ENCODE measurements around the gene PALLD. TPM values are rescaled to one million over a fixed set of nuclear protein-coding genes. Genes with fewer than 3 reads are reported as not detected.

PALLD gene
- total RNA-seq, 1 experiment from 2014 or later, result 18.3 TPM

DNA sequence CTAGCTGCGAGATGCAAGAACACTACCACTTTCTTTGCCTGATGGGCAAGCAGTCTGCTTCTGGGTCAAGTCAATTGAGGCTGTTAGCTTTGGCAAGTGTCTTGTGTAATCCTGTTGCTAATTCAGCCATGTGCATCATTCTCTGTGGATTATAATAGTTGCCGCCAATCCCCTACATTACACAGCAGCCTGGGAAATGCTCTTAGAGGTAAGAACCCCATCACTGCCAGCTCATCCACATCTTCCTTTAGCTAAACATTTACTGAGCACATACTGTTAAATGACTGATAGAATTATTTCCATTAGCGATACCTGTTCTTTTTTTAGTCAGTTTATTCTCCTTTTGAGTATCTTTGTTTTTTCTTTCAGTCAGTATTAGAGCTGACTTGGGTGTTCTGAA, 397.0 kb downstream of the PALLD start:
- no peak overlapping the region for H3K4me2 ChIP-seq (ENCODE audit: insufficient read depth, insufficient read length, low read length)
- H3K9ac ChIP-seq (ENCODE audit: extremely low read depth, insufficient read length, low read length), result no peak overlapping the region
- H4K8ac ChIP-seq (replicated peaks; ENCODE audit: insufficient read length, low read depth, low read length), result no peak overlapping the region
- H4K20me1 ChIP-seq (ENCODE audit: control insufficient read depth, insufficient read depth, insufficient read length), result no peaks in the 10 kb centered on the region
- no peak overlapping the region for H3K18ac ChIP-seq (ENCODE audit: insufficient read length, low read depth, low read length)
- H3K4ac ChIP-seq (ENCODE audit: low read depth, low read length), result no peak overlapping the region
- H3K27ac ChIP-seq (ENCODE audit: insufficient read length, low read depth, low read length), result no peak overlapping the region
- no peak overlapping the region for H2AFZ ChIP-seq (ENCODE audit: low read length)
- H3K27me3 ChIP-seq (ENCODE audit: insufficient read depth, low read length), result no peaks in the 10 kb centered on the region; the same call in 1 of the 2 replicates
- H2AK5ac ChIP-seq (ENCODE audit: insufficient read length, low read length), result no peak overlapping the region
- H2BK5ac ChIP-seq (ENCODE audit: insufficient read length, low read length), result no peak overlapping the region
- TF ChIP-seq CTCF (conservative IDR thresholded peaks at IDR 0.05), result no peak
- peaks cover 14 to 54% (median 30%) of the 10 kb centered on the region in 3 experiments; a peak in 6 of 7 replicates for H3K36me3 Mint-ChIP-seq (ENCODE audit: insufficient read depth in 1 of 3, low read depth in 3 of 3)
- H3K79me1 ChIP-seq (ENCODE audit: insufficient read depth, low read depth, low read length, poor library complexity, severe bottlenecking), result no peaks in the 10 kb centered on the region
- H3K4me3 Mint-ChIP-seq, result no peak overlapping the region
- H4K91ac ChIP-seq (ENCODE audit: insufficient read length, low read depth, low read length), result no peak overlapping the region
- H4K5ac ChIP-seq (ENCODE audit: insufficient read length, low read depth, low read length), result no peak overlapping the region
- no peak overlapping the region for H3K23ac ChIP-seq (ENCODE audit: insufficient read length, low read depth, low read length)
- H3K79me2 ChIP-seq (ENCODE audit: insufficient read depth, low read length), result no peaks in the 10 kb centered on the region
- H3K4me1 ChIP-seq (ENCODE audit: insufficient read depth, low read length), result no peaks in the 10 kb centered on the region
- H2BK15ac ChIP-seq (ENCODE audit: low read depth, low read length), result no peak overlapping the region
- no peak overlapping the region for H2BK12ac ChIP-seq (ENCODE audit: insufficient read length, low read depth, low read length)
- no peak overlapping the region for H3K14ac ChIP-seq (ENCODE audit: insufficient read depth, low read length)
- no peak overlapping the region for H2BK120ac ChIP-seq (ENCODE audit: low read depth, low read length, poor library complexity, severe bottlenecking)
- no peak overlapping the region for H3T11ph ChIP-seq (ENCODE audit: low read length)
- DNase-seq, result no peak
- H3K27me3 Mint-ChIP-seq (ENCODE audit: low read depth), result no peaks in the 10 kb centered on the region
- no peaks in the 10 kb centered on the region for H3K9me3 ChIP-seq (ENCODE audit: control insufficient read depth, low read depth, low read length)
- no peak overlapping the region for H3K56ac ChIP-seq (ENCODE audit: insufficient read length, low read depth, low read length)
- no CpG with 5 or more reads among the region's 3 CpGs for WGBS (ENCODE audit: extremely low coverage, insufficient read length, low lambda C conversion rate)
- H2BK20ac ChIP-seq (ENCODE audit: low read depth, low read length, poor library complexity, severe bottlenecking), result no peak overlapping the region
- H3K27ac Mint-ChIP-seq, result no peak overlapping the region
- no peaks in the 10 kb centered on the region for H3K23me2 ChIP-seq (ENCODE audit: insufficient read length, low read depth, low read length, poor library complexity, severe bottlenecking)
- no peaks in the 10 kb centered on the region for H3K4me1 Mint-ChIP-seq
- peaks cover 0 to 3% of the 10 kb centered on the region in 2 experiments; a peak in 1 of 5 replicates for H3K9me3 Mint-ChIP-seq

All from H9 (cell line).